ENCODE results near the gene GGA2. TPM values are rescaled to one million over a fixed set of nuclear protein-coding genes. Genes with fewer than 3 reads are reported as not detected.

Gene GGA2
- total RNA-seq, 1 donor from 2014 or later, result 161 TPM

DNA sequence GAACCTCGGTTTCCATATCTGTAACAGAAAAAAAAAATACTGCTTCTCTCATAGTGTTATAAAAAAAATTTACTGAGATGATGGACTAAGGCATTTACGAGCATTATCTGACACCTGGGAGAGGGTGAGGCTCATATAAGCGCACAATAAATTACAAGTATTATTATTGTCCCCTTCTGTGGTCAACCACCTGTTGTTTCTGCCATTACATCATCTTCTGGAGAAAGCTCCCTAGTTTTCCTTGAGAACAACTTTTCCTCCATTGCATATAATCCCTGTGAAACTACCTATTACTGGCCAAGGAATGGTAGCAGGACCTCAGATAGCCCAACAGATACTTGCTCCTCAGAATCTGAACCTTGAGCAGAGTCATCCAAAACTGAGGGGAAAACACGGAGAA is 11.7 kb upstream of the GGA2 start:
- Histone ChIP-seq H3K4me1 (peaks cover 6% of the 10 kb centered on the region), H3K36me3 (peaks cover 34% of the 10 kb centered on the region), H3K27ac (no peak overlapping the region), H3K27me3 (no peaks in the 10 kb centered on the region), H3K4me3 (no peak overlapping the region), H3K9me3 (no peaks in the 10 kb centered on the region)
- TF ChIP-seq, protein P1, sequence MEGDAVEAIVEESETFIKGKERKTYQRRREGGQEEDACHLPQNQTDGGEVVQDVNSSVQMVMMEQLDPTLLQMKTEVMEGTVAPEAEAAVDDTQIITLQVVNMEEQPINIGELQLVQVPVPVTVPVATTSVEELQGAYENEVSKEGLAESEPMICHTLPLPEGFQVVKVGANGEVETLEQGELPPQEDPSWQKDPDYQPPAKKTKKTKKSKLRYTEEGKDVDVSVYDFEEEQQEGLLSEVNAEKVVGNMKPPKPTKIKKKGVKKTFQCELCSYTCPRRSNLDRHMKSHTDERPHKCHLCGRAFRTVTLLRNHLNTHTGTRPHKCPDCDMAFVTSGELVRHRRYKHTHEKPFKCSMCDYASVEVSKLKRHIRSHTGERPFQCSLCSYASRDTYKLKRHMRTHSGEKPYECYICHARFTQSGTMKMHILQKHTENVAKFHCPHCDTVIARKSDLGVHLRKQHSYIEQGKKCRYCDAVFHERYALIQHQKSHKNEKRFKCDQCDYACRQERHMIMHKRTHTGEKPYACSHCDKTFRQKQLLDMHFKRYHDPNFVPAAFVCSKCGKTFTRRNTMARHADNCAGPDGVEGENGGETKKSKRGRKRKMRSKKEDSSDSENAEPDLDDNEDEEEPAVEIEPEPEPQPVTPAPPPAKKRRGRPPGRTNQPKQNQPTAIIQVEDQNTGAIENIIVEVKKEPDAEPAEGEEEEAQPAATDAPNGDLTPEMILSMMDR (IDR thresholded peaks at IDR 0.05), result no peak
- ATAC-seq (no peak), DNase-seq (no peak)
- intact Hi-C loops (cut with DNase I), result no loop called here

DNA sequence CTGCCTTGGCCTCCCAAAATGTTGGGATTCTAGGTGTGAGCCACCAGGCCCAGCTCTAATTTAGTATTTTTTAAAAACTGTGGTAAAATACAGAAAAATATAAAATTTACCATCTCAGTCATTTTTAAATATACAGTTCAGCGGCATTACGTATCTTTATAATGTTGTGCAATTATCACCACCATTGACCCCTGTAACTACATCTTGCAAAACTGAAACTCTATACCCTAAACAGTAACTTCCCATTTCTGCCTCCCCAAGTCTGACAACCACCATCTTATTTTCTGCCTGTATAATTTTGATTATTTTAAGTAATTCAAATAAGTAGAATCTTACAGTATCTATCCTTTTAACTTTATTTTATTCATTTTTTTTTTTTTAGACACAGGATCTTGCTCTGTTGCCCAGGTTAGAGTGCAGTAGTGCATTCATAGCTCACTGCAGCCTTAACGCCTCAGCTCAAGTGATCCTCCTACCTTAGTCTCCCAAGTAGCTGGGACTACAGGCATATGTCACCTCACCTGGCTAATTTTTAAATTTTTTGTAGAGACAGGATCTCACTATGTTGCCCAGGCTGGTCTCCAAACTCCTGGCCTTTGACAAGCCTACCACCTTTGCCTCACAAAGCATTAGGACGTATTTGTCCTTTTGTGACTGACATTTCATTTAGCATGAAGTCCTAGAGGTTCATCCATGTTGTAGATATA is 10.9 kb upstream of the GGA2 start:
- Histone ChIP-seq H3K4me3 (no peak overlapping the region), H3K4me1 (peaks cover 6% of the 10 kb centered on the region), H3K36me3 (peaks cover 34% of the 10 kb centered on the region), H3K9me3 (no peaks in the 10 kb centered on the region), H3K27ac (peak overlapping the region; percentile 61), H3K27me3 (no peaks in the 10 kb centered on the region)
- TF ChIP-seq, protein P1 (IDR thresholded peaks at IDR 0.05), result no peak
- intact Hi-C loops (cut with DNase I), result no loop called here
- no peak for DNase-seq
- peak; percentile 52 for ATAC-seq

DNA sequence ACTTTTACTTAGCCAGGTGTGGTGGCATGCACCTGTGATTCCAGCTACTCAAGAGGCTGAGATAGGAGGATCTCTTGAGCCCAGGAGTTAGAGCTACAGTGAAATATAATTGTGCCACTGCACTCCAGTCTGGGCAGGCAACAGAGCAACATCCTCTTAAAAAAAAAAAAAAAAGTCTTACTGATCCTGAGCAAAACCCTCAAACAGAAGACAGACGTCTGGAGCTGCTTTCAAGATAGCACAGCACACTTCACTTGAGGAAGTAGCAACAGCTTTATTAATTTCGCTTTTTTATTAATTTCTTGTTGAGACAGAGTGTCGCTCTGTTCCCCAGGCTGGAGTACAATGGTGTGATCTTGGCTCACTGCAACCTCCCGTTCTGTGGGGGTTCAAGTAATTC is 10.2 kb upstream of the GGA2 start:
- intact Hi-C loops (cut with DNase I), result no loop called here
- TF ChIP-seq, protein P1 (IDR thresholded peaks at IDR 0.05), result no peak
- no peaks in the 10 kb centered on the region for H3K9me3 ChIP-seq
- DNase-seq (no peak), ATAC-seq (peak; percentile 63)
- peak overlapping the region; percentile 61 for H3K27ac ChIP-seq
- H3K4me3 ChIP-seq, result no peak overlapping the region
- H3K4me1 ChIP-seq, result peaks cover 6% of the 10 kb centered on the region
- peaks cover 34% of the 10 kb centered on the region for H3K36me3 ChIP-seq
- H3K27me3 ChIP-seq, result no peaks in the 10 kb centered on the region

DNA sequence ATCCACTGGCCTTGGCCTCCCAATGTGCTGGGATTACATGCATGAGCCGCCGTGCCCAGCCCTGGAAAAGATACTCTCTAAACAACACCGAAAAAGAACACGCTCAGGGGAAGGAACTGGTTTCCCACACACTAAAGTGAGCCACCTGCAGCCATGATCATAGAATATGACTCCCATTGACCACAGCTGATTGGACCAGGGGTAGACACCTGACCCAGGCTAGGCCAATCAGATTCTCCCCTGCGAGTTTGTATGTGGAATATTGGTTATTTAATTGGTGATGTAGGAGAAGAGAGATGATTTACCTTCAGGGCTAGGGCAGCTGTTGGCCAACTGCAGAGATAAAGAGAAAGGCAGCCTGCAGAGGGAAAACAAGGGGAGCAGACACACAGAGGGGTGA is 9.0 kb upstream of the GGA2 start:
- no peak for ATAC-seq
- Histone ChIP-seq H3K4me3 (no peak overlapping the region), H3K9me3 (no peaks in the 10 kb centered on the region), H3K36me3 (peaks cover 24% of the 10 kb centered on the region), H3K27me3 (no peaks in the 10 kb centered on the region), H3K27ac (no peak overlapping the region), H3K4me1 (peaks cover 6% of the 10 kb centered on the region)
- intact Hi-C loops (cut with DNase I), result no loop called here
- TF ChIP-seq, protein P1 (IDR thresholded peaks at IDR 0.05), result no peak
- DNase-seq, result no peak

DNA sequence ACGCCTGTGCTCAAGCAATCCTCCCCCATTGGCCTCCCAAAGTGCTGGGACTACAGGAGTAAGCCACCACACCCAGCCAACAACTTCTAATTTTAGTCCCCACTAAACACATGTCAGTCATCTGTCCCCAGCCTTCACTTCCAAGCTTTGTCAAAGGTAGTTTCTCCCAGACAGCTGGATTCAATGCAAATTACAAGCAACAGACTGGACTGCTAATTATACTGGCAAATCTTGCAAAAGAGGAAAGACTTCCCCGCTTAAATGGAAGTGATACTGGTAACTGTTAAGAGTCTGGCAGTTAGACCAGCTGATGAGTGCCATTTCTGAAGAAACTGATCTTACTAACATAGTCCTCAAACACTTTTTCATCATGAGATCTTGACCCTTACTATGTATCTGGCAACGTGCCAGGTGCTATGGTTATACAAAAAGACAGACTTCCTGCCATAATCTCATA is 8.2 kb upstream of the GGA2 start:
- DNase-seq, result no peak
- H3K9me3 ChIP-seq, result no peaks in the 10 kb centered on the region
- H3K27ac ChIP-seq, result no peak overlapping the region
- ATAC-seq, result peak; percentile 45
- no peaks in the 10 kb centered on the region for H3K27me3 ChIP-seq
- no peak overlapping the region for H3K4me3 ChIP-seq
- H3K4me1 ChIP-seq, result peaks cover 6% of the 10 kb centered on the region
- intact Hi-C loops (cut with DNase I), result no loop called here
- H3K36me3 ChIP-seq, result peaks cover 18% of the 10 kb centered on the region
- TF ChIP-seq, protein P1 (IDR thresholded peaks at IDR 0.05), result no peak
